MM.1S (cell line): ENCODE results near the gene CCDC54.

Experiments used
- EZH2 ChIP-seq: fragments of 300-600 bp; sonication (generic); optimal IDR thresholded peaks from 2 replicates; pipeline ENCODE3; 2017; ENCODE audit warnings: low read depth, mild to moderate bottlenecking, antibody characterized with exemption, low read length, mixed read lengths
- EZH2phosphoT487 ChIP-seq: fragments of 300-600 bp; sonication (generic); IDR thresholded peaks from 2 replicates; pipeline ENCODE4 v1.6.1; 2018; ENCODE audit warnings: antibody characterized with exemption, low read length
- TF ChIP-seq, protein P1 (sequence below): fragments of 300-600 bp; sonication (generic); IDR thresholded peaks from 2 replicates; pipeline ENCODE4 v1.5.1; 2016; ENCODE audit warnings: antibody characterized with exemption, low read length, mixed read lengths

DNA sequence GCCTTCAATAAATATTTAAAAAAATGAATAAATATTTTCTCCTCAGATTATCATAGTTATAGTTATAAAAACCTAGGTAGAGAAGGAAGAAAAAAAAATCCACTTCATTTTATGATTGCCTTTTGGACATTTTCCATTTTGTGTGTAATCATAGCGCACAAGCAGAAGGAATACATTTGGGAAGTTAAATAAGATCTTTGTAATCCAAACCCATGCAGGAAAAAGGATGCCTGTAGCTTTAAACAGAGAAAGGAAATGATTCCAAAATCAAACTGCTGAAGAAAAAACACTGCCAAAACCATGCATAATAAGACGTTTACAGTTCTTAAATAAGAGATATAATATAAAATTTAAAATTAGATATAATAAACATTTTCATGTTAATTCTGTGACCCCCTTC lies 7.4 kb upstream of the CCDC54 start:
- TF ChIP-seq EZH2phosphoT487 (no peak), EZH2 (no peak)
- TF ChIP-seq, protein P1, sequence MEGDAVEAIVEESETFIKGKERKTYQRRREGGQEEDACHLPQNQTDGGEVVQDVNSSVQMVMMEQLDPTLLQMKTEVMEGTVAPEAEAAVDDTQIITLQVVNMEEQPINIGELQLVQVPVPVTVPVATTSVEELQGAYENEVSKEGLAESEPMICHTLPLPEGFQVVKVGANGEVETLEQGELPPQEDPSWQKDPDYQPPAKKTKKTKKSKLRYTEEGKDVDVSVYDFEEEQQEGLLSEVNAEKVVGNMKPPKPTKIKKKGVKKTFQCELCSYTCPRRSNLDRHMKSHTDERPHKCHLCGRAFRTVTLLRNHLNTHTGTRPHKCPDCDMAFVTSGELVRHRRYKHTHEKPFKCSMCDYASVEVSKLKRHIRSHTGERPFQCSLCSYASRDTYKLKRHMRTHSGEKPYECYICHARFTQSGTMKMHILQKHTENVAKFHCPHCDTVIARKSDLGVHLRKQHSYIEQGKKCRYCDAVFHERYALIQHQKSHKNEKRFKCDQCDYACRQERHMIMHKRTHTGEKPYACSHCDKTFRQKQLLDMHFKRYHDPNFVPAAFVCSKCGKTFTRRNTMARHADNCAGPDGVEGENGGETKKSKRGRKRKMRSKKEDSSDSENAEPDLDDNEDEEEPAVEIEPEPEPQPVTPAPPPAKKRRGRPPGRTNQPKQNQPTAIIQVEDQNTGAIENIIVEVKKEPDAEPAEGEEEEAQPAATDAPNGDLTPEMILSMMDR = no peak
